Fibroblast of mammary gland (primary cell): ENCODE data around the gene APBA2.

Source experiments
- DNase-seq: peaks from one replicate; pipeline ENCODE4 v3.0.0-alpha.2; 2010; ENCODE audit warnings: low read depth
- H3K4me3 ChIP-seq: 2 replicates; pipeline ENCODE4 v1.5.1; 2011; ENCODE audit warnings: low read depth, mild to moderate bottlenecking, low read length, moderate library complexity; ENCODE audit not compliant: control insufficient read depth
- TF ChIP-seq, protein P1 (sequence below): conservative IDR thresholded peaks from 2 replicates; pipeline ENCODE4 v1.5.1; 2011; ENCODE audit warnings: low read depth, low read length, inconsistent platforms; ENCODE audit not compliant: control insufficient read depth, insufficient read depth

The APBA2 gene

DNA sequence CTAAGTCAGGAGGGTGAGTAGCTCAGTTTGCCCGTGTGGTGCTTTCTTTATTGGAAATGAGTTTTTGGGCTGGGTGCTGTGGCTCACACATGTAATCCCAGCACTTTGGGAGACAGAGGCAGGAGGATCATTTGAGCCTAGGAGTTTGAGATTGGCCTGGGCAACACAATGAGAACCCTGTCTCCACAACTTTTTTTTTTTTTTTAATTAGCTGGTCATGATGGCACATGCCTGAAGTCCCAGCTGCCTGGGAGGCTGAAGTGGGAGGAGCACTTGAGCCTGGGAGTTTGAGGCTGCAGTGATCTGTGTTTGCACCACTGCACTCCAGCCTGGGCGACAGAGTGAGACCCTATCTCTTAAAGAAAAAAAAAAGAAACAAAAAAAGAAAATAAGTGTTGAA is 208.9 kb downstream of the APBA2 start:
- no peak overlapping the region for H3K4me3 ChIP-seq
- no peak for DNase-seq
- TF ChIP-seq, protein P1, sequence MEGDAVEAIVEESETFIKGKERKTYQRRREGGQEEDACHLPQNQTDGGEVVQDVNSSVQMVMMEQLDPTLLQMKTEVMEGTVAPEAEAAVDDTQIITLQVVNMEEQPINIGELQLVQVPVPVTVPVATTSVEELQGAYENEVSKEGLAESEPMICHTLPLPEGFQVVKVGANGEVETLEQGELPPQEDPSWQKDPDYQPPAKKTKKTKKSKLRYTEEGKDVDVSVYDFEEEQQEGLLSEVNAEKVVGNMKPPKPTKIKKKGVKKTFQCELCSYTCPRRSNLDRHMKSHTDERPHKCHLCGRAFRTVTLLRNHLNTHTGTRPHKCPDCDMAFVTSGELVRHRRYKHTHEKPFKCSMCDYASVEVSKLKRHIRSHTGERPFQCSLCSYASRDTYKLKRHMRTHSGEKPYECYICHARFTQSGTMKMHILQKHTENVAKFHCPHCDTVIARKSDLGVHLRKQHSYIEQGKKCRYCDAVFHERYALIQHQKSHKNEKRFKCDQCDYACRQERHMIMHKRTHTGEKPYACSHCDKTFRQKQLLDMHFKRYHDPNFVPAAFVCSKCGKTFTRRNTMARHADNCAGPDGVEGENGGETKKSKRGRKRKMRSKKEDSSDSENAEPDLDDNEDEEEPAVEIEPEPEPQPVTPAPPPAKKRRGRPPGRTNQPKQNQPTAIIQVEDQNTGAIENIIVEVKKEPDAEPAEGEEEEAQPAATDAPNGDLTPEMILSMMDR, result no peak

GRCh38 chr15:29095746-29096145 is 210.0 kb downstream of the APBA2 start:
- DNase-seq, result no peak
- TF ChIP-seq, protein P1, result no peak
- H3K4me3 ChIP-seq, result no peak overlapping the region

- TF ChIP-seq, protein P1, result no peak
- DNase-seq, result no peak
Measured at GRCh38 chr15:29097168-29097567, 211.4 kb downstream of the APBA2 start.

GRCh38 chr15:29097971-29098370 is 212.2 kb downstream of the APBA2 start:
- no peak for DNase-seq
- TF ChIP-seq, protein P1, result no peak
- H3K4me3 ChIP-seq, result no peak overlapping the region

More at GRCh38 chr15:29097168-29097567, 211.4 kb downstream of the APBA2 start:
- H3K4me3 ChIP-seq, result no peak overlapping the region

DNA sequence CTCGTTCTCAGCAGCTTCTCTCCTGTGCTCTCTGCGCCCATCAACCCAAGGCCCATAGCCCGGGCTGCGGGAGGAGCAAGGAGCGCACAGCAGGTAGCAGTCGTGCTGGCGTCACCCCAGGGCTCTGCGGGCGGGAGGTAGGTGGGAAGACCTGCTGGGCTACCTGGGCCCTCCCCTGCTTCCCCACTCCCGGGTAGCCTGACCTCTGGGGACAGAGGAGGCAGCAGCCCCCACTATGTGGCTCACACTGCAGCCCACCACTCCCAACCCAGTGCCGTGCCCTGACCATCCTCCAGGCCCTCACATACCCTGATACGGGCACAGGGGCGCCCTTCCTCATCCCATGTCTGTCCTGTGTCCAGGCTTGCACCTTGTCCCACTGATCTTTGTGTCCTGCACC is 212.9 kb downstream of the APBA2 start:
- H3K4me3 ChIP-seq, result no peak overlapping the region
- TF ChIP-seq, protein P1, result no peak
- no peak for DNase-seq

- TF ChIP-seq, protein P1, result no peak
- H3K4me3 ChIP-seq, result no peak overlapping the region
- DNase-seq, result no peak
Measured at GRCh38 chr15:29099131-29099880, 213.5 kb downstream of the APBA2 start.
